ENCODE results near the gene BORCS6. TPM values are rescaled to one million over a fixed set of nuclear protein-coding genes. Genes with fewer than 3 reads are reported as not detected.

Gene BORCS6
- total and polyA plus RNA-seq, 2 experiments from 2014 or later, result 1.8 to 7.1 TPM

- peaks cover 17% of the 10 kb centered on the region for H3F3A ChIP-seq (replicated peaks; ENCODE audit: low read depth)
- DNase-seq (ENCODE audit: low spot score) (no peak), ATAC-seq (no peak)
- H3K79me2 ChIP-seq (replicated peaks; ENCODE audit: insufficient read depth), result no peaks in the 10 kb centered on the region
- no peak overlapping the region for H3K4me2 ChIP-seq
- H3K4me3 Mint-ChIP-seq, result no peak overlapping the region
- H3K36me3 Mint-ChIP-seq (ENCODE audit: low read depth), result peaks cover 43% of the 10 kb centered on the region
- no peaks in the 10 kb centered on the region for H4K20me1 ChIP-seq (replicated peaks; ENCODE audit: insufficient read depth)
- peaks cover 1% of the 10 kb centered on the region; the same call in 1 of the 2 replicates for H3K27me3 ChIP-seq (ENCODE audit: insufficient read depth)
- H3K36me3 ChIP-seq (ENCODE audit: insufficient read depth), result peaks cover 7% of the 10 kb centered on the region; the same call in 1 of the 2 replicates
- no peaks in the 10 kb centered on the region for H3K4me1 Mint-ChIP-seq
- TF ChIP-seq ETS1 (IDR thresholded peaks at IDR 0.05) (no peak), EZH2phosphoT487 (IDR thresholded peaks at IDR 0.05; ENCODE audit: unreplicated experiment) (no peak), ZNF462 (CRISPR knock-in tag; IDR thresholded peaks at IDR 0.05) (no peak), CREB1 (CRISPR knock-in tag; IDR thresholded peaks at IDR 0.05; ENCODE audit: low read depth) (no peak)
- H3K27ac Mint-ChIP-seq, result no peak overlapping the region
- no peaks in the 10 kb centered on the region for H3K9me2 ChIP-seq (ENCODE audit: insufficient read depth)
- peaks cover 4% of the 10 kb centered on the region; the same call in 1 of the 3 replicates for H3K9me3 Mint-ChIP-seq
- no peaks in the 10 kb centered on the region for H3K4me1 ChIP-seq (ENCODE audit: insufficient read depth)
- peaks cover 7% of the 10 kb centered on the region for H3K27me3 Mint-ChIP-seq (ENCODE audit: insufficient read depth, low read depth, poor library complexity)
- no peak overlapping the region for H2AFZ ChIP-seq
- no peak overlapping the region for H3K4me3 ChIP-seq
- no peak overlapping the region for H3K27ac ChIP-seq (ENCODE audit: low read depth)
Measured at GRCh38 chr17:8142887-8143580, 46.9 kb downstream of the BORCS6 start.

Data from GM23338 (cell line).